ENCODE results near the gene PRRT3.

GRCh38 chr3:9938966-9939365, 13.2 kb downstream of the PRRT3 start:
- TF ChIP-seq TAF1 (IDR thresholded peaks at IDR 0.05; ENCODE audit: borderline replicate concordance, insufficient read depth, low read length) (no peak), SIN3A (IDR thresholded peaks at IDR 0.05; ENCODE audit: borderline replicate concordance, insufficient read depth, low read length) (no peak), POLR2AphosphoS5 (IDR thresholded peaks at IDR 0.05; ENCODE audit: low read depth, low read length) (no peak), REST (IDR thresholded peaks at IDR 0.05; ENCODE audit: insufficient read depth in 1 of 2, low read depth in 2 of 2, low read length in 2 of 2) (no peak), FOXP2 (optimal IDR thresholded peaks at IDR 0.05; ENCODE audit: borderline replicate concordance, extremely low read depth, extremely low read length, insufficient read depth) (no peak)

Measured in PFSK-1 (cell line).